HG03469 (cell line): ENCODE data around the gene PITRM1.

Source experiments
- ATAC-seq: cut with Tn5 transposase; IDR thresholded peaks from one replicate; pipeline ENCODE4 v1.9.1; 2021; ENCODE audit warnings: mild to moderate bottlenecking, moderate library complexity, moderate number of reproducible peaks; ENCODE audit not compliant: unreplicated experiment

Gene PITRM1

DNA sequence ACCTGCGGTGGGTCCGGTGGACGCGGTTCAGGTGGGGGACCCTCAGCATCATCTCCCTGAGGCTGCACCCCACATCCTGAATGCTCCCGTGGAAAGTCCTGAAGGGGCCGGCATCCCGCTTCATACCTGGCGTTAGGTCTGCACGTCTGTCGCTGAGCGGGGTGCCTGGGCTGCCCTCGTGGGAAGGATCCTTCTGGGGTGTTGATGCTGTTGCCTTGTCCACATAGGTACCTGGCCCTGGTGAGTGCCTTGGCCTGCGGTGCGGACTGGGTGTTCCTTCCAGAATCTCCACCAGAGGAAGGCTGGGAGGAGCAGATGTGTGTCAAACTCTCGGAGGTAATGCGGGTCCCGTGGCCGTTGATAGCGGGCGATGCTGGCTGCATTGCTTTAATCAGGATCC, 67.4 kb downstream of the PITRM1 start:
- ATAC-seq, result no peak

DNA sequence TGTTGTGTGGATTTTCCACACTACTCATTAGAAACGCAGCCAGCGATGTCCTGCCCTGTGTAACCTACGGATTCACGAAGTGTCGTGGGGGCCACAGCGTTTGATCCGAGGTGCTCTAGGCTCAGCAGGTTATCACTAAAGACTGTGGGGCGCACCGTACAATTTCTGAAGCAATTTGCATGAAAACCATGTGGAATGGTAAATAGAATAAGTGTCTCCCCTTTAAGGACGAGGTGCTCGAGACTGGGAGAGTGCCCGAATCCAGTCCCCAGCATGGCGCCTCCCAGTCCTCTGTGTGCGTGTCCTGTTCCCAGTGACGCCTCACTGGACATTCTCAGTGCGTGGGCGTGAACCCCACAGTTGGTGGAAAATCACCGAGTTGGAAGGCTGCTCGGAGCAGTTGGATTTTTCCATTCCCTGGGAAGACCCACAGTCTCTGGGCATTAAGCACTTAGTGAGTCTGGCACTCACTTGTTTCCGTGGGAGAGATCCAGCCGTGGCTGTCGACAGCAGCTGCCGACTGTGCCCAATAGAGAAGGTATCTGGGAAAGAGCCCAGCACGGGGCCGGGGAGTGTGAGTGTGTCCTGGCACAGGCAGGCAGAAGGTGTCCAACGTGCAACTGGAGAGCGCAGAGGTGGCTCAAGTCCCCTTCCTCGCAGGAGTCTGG, 68.2 kb downstream of the PITRM1 start:
- no peak for ATAC-seq

DNA sequence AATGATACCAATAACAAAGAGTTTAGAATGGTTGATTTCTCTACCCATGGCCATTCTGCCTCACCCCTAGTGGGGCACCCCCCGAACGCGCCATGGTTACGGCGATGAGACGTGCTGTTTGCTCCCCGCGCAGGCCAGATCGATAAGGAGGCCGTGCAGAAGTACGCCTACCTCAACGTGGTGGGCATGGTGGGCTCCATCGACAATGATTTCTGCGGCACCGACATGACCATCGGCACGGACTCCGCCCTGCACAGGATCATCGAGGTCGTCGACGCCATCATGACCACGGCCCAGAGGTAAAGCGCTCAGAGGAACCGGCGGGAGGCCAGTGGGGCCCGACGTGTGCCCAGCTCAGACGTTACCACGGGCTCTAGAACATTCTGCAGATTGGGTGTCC, 68.9 kb downstream of the PITRM1 start:
- no peak for ATAC-seq

DNA sequence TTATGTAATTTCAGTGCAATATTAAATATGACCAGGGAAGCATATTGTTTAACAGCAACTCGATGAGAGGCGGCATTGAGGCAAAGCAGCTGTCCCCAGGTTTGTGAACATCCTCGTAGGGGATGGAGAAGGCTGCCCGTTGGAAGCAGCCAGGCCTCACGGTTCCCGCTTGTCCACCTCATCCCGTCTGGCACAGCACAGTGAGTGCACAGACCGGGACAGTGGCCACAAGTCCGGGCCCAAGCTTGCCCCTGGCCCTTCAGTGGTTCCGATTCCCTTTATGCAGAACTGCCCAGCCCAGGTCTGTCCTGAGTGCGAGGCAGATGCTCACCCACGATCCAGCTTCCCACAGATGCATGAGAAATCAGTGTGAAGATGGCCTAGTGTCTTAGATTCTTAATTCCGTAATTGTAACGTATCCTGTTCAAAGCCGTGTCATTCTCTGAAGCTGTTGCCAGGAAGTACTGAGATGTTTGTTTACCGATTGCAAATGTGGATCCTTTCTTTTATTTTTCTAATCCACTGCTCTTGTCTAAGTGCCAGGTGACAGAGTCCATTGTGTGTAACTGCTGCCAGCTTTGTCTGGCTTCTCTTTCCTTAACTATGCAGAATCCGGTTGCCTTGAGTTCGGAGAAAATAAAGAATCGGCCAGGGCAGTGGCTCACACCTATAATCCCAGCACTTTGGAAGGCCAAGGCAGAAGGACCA, 69.7 kb downstream of the PITRM1 start:
- no peak for ATAC-seq

DNA sequence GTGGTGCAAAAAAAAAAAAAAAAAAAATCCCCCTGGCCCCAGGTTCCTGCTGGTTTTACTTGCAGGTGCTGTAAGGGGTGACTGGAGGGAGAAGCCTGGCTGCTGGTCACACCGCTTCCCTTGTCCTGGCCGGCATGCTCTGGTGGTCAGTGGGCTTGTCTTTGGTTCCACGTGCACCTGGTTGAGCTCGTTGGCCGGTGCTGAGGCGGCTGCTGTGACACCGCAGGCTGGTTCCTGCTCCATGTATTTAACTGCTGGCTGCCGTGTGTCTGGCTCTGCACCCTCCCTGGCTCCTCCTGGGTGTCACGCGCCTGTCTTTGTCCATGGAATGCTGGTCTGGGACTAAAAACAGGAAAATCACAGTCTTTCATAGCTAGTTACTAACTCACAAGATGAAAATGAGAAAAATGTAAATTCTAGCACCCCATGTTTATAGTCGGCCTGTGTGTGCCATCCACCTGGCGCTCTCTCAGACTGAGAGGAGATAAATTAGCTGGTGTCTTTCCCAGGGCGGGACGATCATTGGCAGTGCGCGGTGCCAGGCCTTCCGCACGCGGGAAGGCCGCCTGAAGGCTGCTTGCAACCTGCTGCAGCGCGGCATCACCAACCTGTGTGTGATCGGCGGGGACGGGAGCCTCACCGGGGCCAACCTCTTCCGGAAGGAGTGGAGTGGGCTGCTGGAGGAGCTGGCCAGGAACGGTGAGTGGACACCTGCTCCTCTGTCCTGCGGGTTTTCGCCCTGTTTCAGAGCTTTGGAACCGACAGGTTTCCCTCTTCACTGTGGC, 71.5 kb downstream of the PITRM1 start:
- ATAC-seq, result no peak

DNA sequence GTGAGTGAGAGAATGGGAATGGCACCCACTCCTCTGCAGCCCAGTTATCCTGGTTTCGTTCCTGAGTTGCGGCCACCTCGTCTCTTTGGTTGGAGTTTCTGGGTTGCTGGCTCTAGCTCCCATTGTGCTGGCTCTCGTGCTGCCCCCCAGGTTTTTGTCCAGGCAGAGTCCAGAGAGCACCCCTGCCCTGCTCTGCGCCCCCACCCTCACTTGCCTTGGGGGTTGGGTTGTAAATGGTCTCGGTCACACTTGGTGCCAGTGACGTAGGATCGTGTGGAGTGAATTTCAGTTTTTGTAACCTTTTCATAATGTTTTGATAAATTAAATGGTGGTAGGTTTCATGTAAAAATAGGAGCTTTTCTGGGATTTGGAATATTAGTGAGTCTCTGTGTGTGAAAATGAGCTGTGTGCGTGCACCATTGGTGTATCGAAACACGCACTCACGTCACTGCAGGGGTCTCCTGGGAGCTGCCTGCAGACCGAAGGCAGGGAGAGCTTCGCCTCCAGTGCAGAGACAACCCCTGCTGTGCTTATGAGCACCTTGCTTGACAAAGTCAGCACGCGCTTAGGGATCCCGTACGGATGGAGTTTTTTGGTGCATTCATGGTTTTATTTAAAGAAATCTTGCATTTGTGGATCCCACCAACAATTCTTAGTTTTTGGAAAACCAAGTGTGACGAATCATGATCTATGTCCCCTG, 72.3 kb downstream of the PITRM1 start:
- ATAC-seq, result no peak

DNA sequence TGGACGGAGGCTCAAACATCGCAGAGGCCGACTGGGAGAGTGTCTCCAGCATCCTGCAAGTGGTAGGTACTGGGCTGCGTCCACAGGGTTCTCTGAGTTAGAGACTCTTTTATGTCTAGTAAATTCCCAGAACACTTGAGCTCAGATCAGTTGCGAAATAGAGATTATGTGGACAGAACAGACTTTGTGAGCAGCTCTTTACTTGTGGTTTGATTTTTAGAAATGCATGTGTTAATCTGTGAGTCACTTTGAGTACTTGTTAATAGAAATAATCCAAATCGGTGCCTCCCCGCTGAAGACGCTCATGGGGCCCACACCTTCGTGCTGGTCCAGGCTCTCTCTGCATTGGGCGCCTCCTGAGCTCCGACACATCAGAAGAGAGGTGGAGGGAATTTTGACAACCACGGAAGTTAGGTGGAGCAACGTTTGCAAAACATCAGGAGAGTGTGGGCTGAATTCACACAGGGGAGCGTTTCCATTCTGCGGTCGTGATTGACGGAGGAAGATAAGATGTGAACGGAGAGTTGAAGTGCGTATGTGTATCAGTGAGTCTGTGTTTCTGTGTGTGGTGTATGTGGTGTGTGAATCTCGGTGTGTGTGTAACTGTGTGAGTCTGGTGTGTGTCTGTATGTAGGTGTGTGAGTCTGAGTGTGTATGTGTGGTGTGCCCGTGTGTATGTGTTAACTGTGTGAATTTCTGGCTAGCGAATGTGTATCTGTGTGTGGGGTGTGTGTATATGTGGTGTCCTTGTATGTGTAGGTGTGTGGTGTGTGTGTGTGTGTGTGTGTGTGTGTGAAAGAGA, 73.1 kb downstream of the PITRM1 start:
- ATAC-seq, result no peak

DNA sequence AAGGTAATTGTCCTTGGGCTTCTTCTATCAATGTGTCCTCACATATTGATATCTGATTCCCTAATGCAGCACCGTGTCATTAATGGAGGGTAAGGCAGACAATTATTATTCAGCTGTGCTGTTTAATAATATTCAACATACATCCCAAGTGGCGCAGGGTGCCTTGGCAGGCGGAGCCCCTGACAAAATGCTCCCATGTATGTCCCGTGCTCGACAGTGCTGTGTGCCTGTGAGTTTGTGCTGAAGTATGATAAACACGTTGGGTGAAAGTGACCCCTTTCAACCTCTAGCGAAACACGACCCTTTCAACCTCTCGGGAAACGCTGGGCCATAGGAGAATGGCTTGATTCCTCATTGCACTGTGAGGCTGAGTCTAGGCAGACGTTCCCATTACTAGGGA, 73.9 kb downstream of the PITRM1 start:
- ATAC-seq, result no peak

DNA sequence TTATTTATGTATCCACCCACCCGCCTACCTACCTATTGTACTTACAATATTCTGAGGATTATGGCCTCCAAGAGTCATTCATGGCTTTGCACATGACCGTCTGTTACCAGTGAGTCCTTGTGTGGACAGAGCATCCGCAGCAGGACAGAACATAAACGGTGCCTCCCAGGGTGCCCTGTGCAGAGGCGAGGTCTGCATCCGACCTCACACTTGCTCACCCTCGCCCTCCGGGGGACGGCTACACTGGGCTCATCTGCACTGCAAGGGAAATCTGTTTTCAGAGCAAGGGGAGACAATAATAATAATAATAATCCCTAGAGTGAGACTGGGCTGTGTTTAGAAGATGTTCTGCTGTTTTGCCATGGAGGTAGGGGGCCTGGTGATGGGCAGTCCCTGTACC, 75.4 kb downstream of the PITRM1 start:
- no peak for ATAC-seq

DNA sequence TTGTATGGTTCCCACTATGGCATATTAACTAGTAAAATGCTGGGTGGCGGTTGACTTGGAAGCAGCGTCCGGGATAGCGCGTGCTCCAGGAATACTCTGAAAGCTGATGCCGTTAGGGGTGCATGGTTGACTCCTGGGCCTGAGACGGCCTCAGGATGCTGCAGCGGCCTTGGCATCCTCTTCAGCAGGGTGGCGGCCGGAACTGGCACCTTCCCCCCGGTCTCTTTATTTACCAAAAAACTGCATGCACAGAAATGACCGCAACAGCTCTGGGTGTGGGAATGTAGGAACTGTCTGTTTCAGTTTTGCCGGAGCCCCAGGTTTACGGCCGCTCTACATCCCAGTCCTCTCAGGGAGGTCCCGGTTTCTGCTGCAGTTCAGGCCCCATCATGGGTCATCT, 76.4 kb downstream of the PITRM1 start:
- no peak for ATAC-seq

DNA sequence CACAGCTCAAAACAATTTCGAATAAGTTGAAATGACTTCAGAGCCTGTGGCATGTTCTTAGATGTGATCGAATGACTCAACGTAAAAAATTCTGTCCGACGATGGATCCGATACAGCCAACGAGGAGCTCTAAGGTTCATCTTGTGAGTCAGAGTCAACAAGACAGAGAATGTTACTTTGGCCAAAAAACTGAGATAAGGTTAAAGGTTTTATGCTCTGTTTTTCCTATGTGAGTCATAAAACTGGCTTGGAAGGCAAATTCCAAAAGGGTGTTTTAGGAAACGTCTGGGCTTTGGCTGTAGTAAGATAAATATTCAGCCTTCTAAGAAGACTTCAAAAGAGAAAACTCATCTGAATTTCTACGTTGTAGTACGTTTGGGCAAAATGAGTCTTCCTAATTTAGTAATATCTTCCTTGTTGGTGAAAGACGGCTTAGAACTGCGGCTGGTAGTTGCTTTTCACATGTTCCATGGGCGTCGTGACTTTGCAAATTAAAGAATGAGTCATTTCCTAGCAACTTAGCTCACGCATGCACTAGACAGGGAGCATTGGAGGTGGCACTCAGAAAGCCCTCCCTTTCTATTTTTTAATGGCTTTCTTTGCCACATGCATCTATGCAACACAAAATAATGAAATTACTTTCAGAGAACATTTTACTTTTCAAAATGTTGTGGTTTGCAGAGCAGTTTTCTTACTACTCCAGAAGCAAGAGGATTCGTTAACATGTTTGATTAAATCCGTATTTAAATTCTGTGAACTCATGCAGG, 77.0 kb downstream of the PITRM1 start:
- no peak for ATAC-seq

DNA sequence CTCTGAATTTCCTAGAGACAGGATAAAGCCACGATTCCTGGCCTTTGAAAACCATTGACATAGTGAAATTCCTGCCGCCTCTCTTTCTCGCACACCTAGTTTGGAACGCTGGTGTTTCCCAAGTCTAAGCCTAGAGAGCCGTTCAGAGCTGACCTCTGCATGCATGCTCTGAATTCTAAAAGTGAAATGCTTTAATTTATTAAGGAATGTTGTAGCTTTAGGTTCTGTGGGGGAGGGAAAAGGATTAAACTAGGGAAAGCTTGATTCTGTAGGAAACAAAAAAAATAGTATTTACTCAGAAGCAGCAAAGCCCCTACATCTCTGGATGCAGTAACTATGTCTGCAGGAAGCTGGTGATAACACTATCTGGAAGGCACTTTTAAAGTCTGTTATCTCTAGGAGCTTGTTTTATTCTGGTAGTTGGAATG, 78.0 kb downstream of the PITRM1 start:
- ATAC-seq, result no peak

DNA sequence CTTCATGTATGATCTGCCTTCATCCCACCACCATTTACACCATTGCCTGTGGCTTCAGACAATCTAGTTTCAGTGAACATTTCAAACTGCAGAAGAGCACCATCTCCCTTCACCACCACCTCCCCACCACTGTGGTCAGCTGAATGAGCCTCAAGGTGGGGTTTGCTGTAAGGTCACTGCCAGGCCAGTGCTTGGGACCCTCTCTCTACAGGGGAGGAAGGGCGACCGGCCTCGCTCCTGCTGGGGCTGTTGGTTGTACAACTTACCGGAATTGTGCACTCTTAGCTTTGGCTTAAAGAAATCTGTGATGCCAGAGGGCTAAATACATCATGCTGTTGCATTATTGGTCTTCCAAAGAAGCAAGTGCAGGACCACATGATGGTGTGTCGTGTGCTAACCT, 78.6 kb downstream of the PITRM1 start:
- ATAC-seq, result no peak

DNA sequence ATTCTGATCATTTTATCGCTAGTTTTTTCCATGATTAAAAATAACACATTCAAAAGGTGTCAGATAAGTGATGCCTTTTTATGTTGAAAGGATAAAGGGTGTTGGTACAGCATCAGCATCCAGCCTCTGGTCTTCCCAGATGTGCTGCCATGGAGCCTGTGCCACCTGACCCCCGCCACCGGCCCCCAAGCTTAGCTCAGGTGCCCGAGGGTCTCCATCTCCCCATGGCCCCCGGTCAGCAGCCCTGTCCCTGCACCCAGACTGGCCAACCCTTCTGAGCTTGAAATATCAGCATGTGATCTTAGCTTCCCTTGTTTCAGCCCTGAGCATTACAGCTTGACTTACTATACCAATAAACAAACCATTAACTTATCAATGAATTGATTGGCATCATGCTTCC, 80.7 kb downstream of the PITRM1 start:
- no peak for ATAC-seq

DNA sequence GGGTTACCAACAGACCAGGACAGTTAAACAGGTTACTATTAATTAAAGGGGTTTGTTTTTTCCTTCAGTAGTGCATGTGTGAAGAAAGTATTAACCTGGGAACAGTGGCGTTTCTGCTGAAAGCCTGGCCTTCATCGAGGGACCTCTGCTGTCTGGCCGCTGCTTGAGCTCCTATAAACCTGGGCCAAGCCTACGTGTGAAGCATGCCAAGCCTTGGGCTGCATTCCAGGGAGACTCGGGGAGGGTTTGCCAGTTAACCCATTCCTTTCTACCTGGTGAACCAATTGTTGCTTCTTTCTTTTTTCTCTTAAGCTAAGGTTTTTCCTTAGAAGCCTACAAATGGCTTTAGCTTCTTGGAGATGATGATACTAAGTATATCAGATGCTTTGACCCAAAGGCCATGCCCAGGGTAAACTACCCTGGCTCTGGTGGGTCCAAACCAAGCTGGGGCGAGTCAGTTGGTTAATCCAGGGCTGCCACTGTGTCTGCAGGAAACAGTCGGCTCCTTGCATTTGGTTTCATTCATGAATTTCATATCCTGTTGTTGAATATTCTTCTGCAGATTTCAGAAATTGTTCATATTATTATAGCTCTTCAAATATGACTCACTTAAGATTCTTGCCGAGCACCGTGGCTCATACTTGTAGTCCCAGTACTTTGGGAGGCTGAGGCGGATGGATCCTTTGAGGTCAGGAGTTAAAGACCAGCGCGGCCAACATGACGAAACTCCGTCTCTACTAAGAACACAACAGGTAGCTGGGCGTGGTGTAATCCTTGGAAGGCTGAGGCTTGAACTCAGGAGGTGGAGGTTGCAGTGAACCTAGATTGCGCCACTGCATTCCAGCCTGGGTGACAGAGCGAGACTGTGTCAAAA, 81.4 kb downstream of the PITRM1 start:
- no peak for ATAC-seq

DNA sequence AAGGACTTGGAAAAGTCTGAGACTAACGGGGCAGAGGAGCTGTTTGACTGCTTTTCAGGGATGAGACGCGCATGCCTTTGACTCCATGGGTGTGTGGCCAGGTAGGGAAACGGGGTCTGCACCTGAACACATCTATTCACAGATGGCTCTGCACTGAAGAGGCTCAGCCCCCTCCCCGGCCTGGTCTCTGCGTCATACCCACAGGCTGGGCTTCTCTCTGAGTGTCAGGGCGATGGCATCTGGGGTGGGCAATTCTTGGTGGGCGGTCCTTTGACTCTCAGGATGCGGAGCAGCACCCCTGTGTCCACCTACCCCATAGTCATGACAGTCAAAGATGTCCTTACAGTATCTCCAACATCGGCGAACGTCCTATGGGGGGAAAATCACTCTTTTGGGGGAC, 82.2 kb downstream of the PITRM1 start:
- no peak for ATAC-seq
